ENCODE data around the gene DIS3L2. TPM values are rescaled to one million over a fixed set of nuclear protein-coding genes. Genes with fewer than 3 reads are reported as not detected.
"Not testable (repeated sequence)": the region's sequence is repeated elsewhere in the genome, so short reads cannot be mapped to it uniquely, and the experiment has no call there.

The DIS3L2 gene
- total RNA-seq, 2 experiments from 2014 or later: 39.8 to 39.9 TPM

DNA sequence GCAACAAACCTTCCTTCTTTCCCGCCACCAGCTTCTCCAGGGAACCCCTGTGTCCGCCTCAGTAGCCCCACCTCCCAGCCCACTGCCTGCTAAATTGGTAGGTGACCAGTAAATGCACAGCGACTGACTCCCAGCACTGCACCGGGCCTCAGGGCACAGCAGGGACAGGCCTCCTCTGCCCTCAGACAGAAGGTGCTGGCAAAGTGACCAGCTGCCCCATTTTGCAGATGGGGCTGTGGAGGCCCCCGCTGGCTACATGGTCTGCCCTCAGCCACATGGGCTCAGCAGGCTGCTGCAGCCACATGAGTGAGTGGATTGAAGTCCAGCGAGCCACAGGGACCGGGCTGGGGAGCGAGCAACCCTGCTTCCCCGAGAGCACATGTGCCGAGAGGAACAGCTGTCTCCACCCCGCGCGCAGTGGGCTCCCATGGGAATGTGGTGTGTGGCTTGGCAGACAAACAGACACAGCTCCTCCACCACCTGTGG lies 27.6 kb upstream of the DIS3L2 start:
- no peak for DNase-seq
- no peaks in the 10 kb centered on the region for H3K9me3 Mint-ChIP-seq
- no peaks in the 10 kb centered on the region for H3K36me3 Mint-ChIP-seq
- no peak for ATAC-seq (ENCODE audit: low read depth)
- H3K27me3 Mint-ChIP-seq: no peaks in the 10 kb centered on the region
- peaks cover 7% of the 10 kb centered on the region for H3K4me1 Mint-ChIP-seq
- POLR2A ChIA-PET: no interaction called here
- H3K27ac Mint-ChIP-seq: no peak overlapping the region
- no peak overlapping the region for H3K4me3 Mint-ChIP-seq

DNA sequence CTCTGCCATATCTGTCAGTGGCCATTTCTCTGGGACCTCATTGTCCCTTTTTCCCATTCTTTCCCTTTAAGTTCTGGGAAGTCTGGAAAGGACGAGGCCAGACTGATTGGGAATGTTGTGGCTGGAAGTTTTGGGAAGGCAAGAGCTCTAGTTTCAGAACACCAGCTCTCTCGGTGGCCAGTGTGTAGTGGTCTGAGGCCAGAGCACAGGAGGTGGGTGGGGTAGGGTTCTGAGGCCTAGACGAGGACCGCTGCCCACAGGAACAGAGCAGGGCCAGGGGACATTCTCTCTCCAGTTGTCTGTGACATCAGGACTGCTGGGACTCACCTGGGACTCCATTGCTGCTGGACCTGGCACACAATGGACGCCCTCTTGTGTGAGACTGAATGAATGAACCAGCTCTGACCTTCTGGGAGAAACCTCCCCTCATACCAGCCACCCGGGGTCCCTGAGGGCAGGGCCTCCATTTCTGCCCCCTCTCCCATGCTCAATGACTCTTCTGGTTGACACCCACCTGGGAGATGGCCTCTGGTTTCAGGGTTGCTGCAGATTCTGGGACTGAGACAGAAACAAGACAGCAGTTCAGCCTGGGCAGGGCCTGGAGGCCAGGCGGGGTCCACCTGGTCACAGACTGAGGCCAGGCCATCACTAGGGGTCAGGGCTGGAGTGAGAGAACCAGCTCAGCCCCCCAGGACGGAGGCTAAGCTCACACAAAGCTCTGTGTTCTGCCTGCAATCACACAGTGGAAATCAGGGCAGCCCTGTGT lies 26.9 kb upstream of the DIS3L2 start:
- Mint-ChIP-seq H3K4me1 (peaks cover 5% of the 10 kb centered on the region), H3K36me3 (no peaks in the 10 kb centered on the region), H3K9me3 (no peaks in the 10 kb centered on the region), H3K27me3 (no peaks in the 10 kb centered on the region), H3K27ac (no peak overlapping the region), H3K4me3 (no peak overlapping the region)
- DNase-seq: no peak
- ATAC-seq (ENCODE audit: low read depth): no peak
- POLR2A ChIA-PET: no interaction called here

DNA sequence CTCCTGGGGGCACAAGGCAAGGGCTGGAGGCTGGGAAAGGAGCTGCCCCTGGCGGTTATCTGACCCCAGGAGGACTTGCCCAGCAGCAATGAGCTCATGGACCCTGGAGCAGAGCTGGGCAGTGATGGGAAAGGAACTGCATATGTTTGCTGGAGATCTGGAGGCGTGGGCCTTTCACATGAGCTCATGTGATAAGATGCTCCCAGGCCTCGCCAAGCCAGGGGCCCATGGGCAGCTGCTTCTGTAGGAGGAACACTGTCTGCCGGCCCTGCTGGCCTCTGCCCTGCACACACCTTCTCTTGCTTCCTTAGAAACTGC lies 26.3 kb upstream of the DIS3L2 start:
- H3K27me3 Mint-ChIP-seq: no peaks in the 10 kb centered on the region
- H3K4me1 Mint-ChIP-seq: peaks cover 5% of the 10 kb centered on the region
- ATAC-seq (ENCODE audit: low read depth): no peak
- no peak overlapping the region for H3K27ac Mint-ChIP-seq
- no peak overlapping the region for H3K4me3 Mint-ChIP-seq
- no peaks in the 10 kb centered on the region for H3K9me3 Mint-ChIP-seq
- POLR2A ChIA-PET: no interaction called here
- H3K36me3 Mint-ChIP-seq: no peaks in the 10 kb centered on the region
- no peak for DNase-seq

DNA sequence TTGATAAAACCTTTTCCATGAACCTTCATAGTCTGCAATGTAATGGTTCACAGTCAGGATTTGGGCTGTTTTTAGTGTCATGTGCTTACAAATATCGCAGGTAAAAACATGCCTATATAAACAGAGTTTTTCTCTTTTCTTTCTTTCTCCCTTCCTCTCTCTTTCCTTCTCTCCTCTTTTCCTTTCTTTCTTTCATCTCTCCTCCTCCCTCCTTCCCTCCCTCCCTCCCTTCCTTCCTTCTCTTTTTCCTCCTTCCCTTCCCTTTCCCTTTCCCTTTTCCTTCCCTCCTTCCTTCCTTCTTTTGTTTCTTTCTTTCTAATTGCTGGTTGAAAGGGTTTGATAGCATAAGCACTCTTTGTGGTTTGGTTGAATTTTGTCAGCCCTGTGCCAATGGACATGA lies 25.7 kb upstream of the DIS3L2 start:
- no peaks in the 10 kb centered on the region for H3K9me3 Mint-ChIP-seq
- ATAC-seq (ENCODE audit: low read depth) (no peak), DNase-seq (no peak)
- peaks cover 5% of the 10 kb centered on the region for H3K4me1 Mint-ChIP-seq
- no peaks in the 10 kb centered on the region for H3K27me3 Mint-ChIP-seq
- H3K27ac Mint-ChIP-seq: no peak overlapping the region
- POLR2A ChIA-PET: no interaction called here
- no peaks in the 10 kb centered on the region for H3K36me3 Mint-ChIP-seq
- H3K4me3 Mint-ChIP-seq: no peak overlapping the region

DNA sequence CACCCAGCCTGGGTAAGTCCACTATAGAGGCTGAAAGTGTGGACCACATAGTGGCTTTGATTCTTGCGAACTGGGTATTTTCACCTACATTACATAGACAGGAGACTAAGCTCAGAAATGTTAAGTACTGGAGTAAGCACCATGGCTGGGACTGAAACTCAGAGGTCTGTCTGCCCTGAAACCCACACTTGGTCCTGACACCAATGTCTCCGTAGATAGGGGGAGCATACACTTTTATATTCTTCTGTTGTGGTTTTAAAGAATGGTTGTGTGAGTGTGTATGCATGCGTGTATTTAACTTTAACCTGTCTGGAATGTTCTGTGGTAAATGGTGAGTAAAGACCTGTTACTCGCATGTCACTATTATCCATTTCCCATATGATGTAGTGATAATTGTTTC lies 25.0 kb upstream of the DIS3L2 start:
- no peaks in the 10 kb centered on the region for H3K27me3 Mint-ChIP-seq
- H3K4me1 Mint-ChIP-seq: peaks cover 5% of the 10 kb centered on the region
- no peak overlapping the region for H3K27ac Mint-ChIP-seq
- ATAC-seq (ENCODE audit: low read depth): no peak
- H3K4me3 Mint-ChIP-seq: no peak overlapping the region
- no peaks in the 10 kb centered on the region for H3K36me3 Mint-ChIP-seq
- POLR2A ChIA-PET: no interaction called here
- H3K9me3 Mint-ChIP-seq: no peaks in the 10 kb centered on the region
- DNase-seq: no peak

DNA sequence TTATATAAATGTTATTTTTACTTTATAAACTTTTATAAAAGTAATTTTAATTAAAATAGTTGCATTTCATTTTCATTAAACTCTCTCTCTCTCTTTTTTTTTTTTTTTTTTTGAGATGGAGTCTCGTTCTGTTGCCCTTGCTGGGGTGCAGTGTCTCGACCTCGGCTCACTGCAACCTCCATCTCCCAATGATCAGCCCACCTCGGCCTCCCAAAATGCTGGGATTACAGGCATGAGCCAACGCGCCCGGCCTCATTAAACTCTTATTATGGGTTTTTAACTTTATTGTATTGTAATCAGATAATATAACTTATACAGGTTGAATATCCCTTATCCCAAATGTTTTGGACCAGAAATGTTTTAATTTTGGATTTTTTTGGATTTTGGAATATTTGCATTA lies 24.5 kb upstream of the DIS3L2 start:
- Mint-ChIP-seq H3K27ac (no peak overlapping the region), H3K4me1 (peaks cover 5% of the 10 kb centered on the region), H3K27me3 (no peaks in the 10 kb centered on the region), H3K4me3 (no peak overlapping the region), H3K36me3 (no peaks in the 10 kb centered on the region), H3K9me3 (no peaks in the 10 kb centered on the region)
- POLR2A ChIA-PET: no interaction called here
- DNase-seq (no peak), ATAC-seq (ENCODE audit: low read depth) (no peak)

DNA sequence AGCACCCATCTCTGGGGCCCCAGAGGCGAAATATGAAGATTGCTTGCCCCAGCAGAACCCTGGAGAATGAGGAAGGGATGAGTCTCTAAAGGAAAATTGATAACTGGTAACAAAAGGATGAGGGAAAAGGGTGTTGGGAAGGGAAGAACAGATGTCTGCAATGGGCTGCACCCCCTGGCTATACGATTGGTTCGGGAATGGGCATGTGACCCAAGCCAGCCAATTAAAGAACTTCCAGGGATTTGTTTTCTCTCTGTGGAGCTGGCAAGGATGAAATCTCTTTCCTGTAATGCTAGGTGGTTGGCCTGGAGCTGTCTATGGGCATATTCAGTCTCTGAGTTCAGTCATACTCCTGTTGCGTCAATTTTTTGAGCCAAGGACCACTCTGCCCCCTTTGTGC lies 22.5 kb upstream of the DIS3L2 start:
- no peak overlapping the region for H3K4me3 Mint-ChIP-seq
- H3K36me3 Mint-ChIP-seq: no peaks in the 10 kb centered on the region
- H3K9me3 Mint-ChIP-seq: no peaks in the 10 kb centered on the region
- DNase-seq (no peak), ATAC-seq (ENCODE audit: low read depth) (no peak)
- no peak overlapping the region for H3K27ac Mint-ChIP-seq
- peaks cover 5% of the 10 kb centered on the region for H3K4me1 Mint-ChIP-seq
- POLR2A ChIA-PET: no interaction called here
- H3K27me3 Mint-ChIP-seq: peaks cover 4% of the 10 kb centered on the region

DNA sequence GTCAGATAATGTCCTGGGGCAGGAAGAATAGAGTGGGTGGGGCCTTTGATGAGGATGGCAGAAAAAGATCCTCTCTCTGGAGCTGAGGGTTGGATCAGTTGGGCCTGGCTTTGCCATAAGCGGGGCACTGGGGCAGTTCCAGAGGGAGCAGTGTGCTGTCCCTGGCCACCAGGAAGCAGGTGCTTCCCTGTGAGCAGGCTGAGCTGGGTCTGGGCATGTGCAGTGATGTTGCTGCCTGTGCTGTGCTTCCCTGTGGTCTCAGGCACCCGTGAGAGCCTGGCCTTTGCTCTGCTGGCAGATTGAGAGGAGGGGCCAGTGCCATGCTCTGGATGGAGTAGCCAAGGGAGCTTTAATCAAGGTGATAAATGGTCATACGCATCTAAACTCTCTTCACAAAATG lies 20.7 kb upstream of the DIS3L2 start:
- H3K4me1 Mint-ChIP-seq: peaks cover 7% of the 10 kb centered on the region
- H3K36me3 Mint-ChIP-seq: no peaks in the 10 kb centered on the region
- POLR2A ChIA-PET: no interaction called here

DNA sequence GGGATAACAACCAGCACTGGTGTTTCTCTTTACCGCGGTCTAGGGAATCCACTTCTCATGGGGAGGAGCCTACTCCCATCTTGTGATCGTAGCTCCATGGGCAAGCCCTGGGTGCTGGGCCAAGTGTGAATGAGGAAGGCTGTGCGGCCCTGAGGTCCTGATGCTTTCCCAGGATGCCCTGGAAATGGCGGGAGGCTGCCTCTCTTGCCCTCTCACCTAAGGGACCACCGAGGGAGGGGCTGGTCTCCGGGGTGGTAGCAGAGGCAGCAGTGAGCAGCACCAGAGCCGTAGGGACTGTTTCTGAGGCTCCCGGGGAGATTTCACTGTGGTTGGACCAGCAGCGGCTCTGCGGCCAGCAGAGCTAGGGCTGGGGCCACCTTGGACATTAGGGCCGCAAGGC lies 19.8 kb upstream of the DIS3L2 start:
- ATAC-seq (ENCODE audit: low read depth) (no peak), DNase-seq (no peak)
- Mint-ChIP-seq H3K4me1 (peaks cover 3% of the 10 kb centered on the region), H3K27me3 (peaks cover 14% of the 10 kb centered on the region), H3K4me3 (no peak overlapping the region), H3K9me3 (no peaks in the 10 kb centered on the region), H3K27ac (no peak overlapping the region), H3K36me3 (no peaks in the 10 kb centered on the region)
- POLR2A ChIA-PET: no interaction called here

More for the DNA sequence above, 20.7 kb upstream of the DIS3L2 start:
- ATAC-seq (ENCODE audit: low read depth) (no peak), DNase-seq (no peak)
- no peak overlapping the region for H3K27ac Mint-ChIP-seq
- no peak overlapping the region for H3K4me3 Mint-ChIP-seq
- peaks cover 14% of the 10 kb centered on the region for H3K27me3 Mint-ChIP-seq
- H3K9me3 Mint-ChIP-seq: no peaks in the 10 kb centered on the region

DNA sequence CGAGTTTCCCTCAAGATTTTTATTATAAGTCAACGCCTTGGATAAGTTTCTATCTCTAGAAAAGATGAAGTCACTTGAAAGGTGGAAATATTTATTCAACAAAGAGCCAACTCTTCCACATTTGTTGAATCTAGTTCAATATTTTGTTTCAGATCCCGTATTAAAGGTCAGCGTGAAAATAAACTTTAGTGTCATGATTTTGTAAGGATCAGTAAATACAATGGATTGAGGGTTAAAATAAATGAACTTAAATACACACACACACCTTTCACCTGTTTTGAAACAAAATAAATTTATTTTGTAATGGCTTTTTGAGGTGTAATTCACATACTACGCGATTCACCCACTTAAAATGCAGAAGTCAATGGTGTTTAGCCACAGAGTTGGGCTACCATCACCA lies 19.3 kb upstream of the DIS3L2 start:
- no peaks in the 10 kb centered on the region for H3K9me3 Mint-ChIP-seq
- no peak overlapping the region for H3K4me3 Mint-ChIP-seq
- POLR2A ChIA-PET: no interaction called here
- no peak for DNase-seq
- H3K36me3 Mint-ChIP-seq: no peaks in the 10 kb centered on the region
- peaks cover 16% of the 10 kb centered on the region for H3K27me3 Mint-ChIP-seq
- no peak for ATAC-seq (ENCODE audit: low read depth)
- H3K27ac Mint-ChIP-seq: no peak overlapping the region
- peaks cover 2% of the 10 kb centered on the region for H3K4me1 Mint-ChIP-seq

DNA sequence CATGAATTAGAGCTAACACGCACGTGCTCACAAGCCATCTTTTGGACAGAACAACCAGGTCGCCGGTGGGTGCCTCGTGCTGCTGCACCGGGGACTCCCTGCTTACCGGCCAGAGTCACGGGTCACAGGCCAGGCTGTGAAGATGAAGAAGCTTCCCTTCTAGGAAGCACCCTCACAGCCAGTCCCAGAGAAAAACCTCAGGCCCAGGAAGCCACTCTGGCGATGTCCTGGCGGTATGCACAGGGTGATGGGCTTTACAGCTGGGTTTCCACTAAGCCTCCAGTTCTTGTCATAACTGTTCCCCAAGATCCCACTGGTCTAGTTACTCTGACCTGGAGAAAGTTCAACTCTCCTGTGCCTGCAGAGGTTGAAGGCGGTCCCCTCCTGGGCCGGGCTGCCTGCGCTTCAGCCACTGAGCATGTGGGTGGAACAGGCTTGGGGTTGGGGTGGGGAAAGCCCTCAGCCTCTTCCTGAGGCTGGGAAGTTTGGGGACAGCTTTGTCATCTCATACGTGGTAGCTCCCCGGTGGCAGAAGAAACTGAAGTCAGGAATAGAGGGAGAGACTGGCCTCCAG lies 15.2 kb upstream of the DIS3L2 start:
- ATAC-seq (ENCODE audit: low read depth): no peak

DNA sequence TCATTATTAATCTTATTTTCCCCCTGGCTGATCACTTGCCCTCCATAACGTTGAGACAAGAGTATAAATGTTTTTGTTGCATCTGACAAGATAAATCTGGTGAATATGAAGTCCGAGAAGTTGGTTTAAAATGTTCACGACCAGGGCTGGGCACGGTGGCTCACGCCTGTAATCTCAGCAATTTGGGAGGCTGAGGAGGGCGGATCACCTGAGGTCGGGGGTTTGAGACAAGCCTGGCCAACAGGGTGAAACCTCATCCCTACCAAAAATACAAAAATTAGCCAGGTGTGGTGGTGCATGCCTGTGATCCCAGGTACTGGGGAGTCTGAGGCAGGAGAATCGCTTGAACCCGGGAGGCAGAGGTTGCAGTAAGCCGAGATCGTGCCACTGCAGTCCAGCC lies 14.4 kb upstream of the DIS3L2 start:
- POLR2A ChIA-PET; H3K27ac Mint-ChIP-seq; H3K4me3 Mint-ChIP-seq; H3K36me3 Mint-ChIP-seq; H3K4me1 Mint-ChIP-seq; DNase-seq; H3K9me3 Mint-ChIP-seq; ATAC-seq (ENCODE audit: low read depth): not testable (repeated sequence)
- H3K27me3 Mint-ChIP-seq: peaks cover 31% of the 10 kb centered on the region

More for the DNA sequence above, 15.2 kb upstream of the DIS3L2 start:
- Mint-ChIP-seq H3K4me3 (no peak overlapping the region), H3K4me1 (peaks cover 2% of the 10 kb centered on the region), H3K27ac (no peak overlapping the region), H3K27me3 (peaks cover 31% of the 10 kb centered on the region), H3K9me3 (no peaks in the 10 kb centered on the region), H3K36me3 (no peaks in the 10 kb centered on the region)
- POLR2A ChIA-PET: no interaction called here
- DNase-seq: no peak

DNA sequence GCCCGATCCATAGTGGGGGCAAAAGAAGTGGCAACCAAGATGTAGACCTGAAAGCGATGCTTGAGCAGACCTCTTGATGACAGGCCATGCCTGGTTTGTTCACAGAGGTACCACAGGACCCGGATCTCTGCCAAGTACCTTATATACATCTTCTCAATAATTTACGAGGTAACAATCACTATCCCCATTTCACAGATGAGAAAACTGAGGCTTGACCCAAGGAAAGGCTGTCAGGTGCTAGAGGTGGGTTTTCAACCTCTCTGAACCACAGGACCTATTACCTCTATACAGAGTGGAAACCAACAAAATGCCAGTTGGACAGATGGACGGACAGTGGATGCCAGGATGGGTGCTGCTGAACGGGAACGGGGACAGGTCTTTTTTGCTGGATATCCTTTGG lies 13.8 kb upstream of the DIS3L2 start:
- Mint-ChIP-seq H3K27ac (no peak overlapping the region), H3K27me3 (peaks cover 31% of the 10 kb centered on the region), H3K4me1 (peaks cover 2% of the 10 kb centered on the region), H3K4me3 (no peak overlapping the region), H3K9me3 (no peaks in the 10 kb centered on the region), H3K36me3 (no peaks in the 10 kb centered on the region)
- POLR2A ChIA-PET: no interaction called here
- ATAC-seq (ENCODE audit: low read depth): no peak
- DNase-seq: no peak

DNA sequence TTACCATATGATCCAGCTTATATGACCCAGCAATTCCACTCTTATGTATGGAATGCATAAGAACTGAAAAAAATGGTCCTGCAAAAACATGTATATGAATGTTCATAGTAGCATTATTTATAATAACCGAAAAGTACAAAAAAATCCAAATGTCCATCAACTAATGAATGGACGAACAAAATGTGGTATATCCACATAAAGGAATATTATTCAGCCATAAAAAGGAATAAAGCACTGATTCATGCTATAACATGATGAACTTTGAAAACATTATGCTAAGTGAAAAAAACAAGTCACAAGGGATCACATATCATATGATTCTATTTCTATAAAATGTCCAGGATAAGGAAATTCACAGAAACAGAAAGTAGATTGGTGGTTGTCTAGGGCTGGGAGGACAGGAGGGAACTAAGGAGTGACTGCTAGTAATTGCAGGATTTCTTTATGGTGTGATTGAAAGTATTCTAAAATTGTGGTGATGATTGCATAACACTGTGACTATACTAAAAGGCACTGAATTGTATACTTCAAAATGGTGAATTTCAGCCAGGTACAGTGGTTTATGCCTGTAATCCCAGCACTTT lies 10.0 kb upstream of the DIS3L2 start:
- no peak overlapping the region for H3K27ac Mint-ChIP-seq
- H3K36me3 Mint-ChIP-seq: no peaks in the 10 kb centered on the region
- ATAC-seq (ENCODE audit: low read depth) (no peak), DNase-seq (no peak)
- no peak overlapping the region for H3K4me3 Mint-ChIP-seq
- H3K4me1 Mint-ChIP-seq: no peaks in the 10 kb centered on the region
- H3K27me3 Mint-ChIP-seq: peaks cover 27% of the 10 kb centered on the region
- no peaks in the 10 kb centered on the region for H3K9me3 Mint-ChIP-seq
- POLR2A ChIA-PET: no interaction called here

Measured in activated naive CD8-positive, alpha-beta T cell treated with anti-CD3 and anti-CD28 coated beads, Interleukin-2, amount 10 ng/mL, durations not matched to agents 7 days and 5 days (primary cell).